Stimulated activated CD8-positive, alpha-beta memory T cell treated with anti-CD3 and anti-CD28 coated beads, Interleukin-4, amount 100 ng/mL, for 48 hours (primary cell): Measurements from ENCODE around the gene RPRML.
"Not testable (repeated sequence)": the region's sequence is repeated elsewhere in the genome, so short reads cannot be mapped to it uniquely, and the experiment has no call there.

Experiments
- DNase-seq: peaks from one replicate; pipeline ENCODE4 v3.0.0-alpha.2; 2020

The RPRML gene

DNA sequence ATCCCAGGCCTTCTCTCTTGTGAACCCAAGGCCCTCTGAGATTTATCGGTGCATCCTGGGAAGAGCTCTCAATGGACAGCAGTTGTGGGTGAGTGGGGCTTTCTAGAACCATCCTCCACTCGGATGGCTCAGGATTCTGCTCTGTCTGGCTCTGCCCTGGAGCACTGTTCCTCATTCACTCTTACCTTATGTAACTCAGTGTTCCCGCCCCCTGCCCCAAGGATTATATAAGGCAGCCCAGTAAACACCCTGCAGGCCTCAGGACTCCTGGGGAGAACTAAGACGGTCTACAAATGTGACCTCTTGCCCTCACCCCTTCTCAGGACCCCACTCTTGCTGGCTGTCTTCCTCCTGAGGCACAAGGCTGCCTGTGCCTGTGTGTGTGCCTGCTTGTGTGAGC is 3.8 kb downstream of the RPRML start:
- DNase-seq = no peak

DNA sequence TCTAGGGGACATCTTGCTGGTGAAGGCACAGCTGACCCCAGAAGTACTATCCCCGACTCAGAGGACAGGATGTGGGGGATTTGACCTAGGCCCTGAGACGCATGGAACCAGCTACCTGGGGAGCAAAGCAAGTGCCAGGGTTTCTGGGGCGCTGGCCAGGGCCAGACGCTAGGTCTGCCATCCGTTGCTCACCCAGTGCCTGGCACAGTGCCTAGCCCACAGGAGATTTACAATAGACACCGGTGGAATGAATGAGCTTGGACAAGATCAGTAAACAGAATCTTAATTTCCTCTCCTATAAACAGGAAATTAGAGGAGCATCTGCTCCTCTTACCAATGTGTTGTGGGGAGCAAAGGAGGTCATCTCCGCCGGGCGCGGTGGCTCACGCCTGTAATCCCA is 5.0 kb downstream of the RPRML start:
- DNase-seq = no peak

DNA sequence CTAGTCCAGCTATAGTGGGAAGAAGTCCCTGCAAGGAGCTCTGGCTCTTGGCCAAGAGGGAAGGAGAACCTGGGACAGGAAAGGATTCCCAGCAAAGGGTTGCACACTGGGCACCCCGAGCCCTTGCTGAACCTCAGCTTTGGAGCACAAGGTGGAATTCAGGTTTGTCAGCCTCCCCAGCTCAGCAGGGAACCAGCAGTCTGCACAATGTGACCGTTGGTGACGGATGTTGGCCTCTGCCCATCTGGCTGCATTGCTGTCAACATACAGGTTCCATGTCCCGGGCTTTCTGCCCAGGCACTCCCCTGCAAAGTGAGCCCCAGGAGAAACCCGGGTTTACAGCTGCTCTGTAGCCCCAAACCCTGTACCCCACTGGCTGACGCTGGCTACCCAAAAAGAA is 6.7 kb downstream of the RPRML start:
- DNase-seq = no peak

DNA sequence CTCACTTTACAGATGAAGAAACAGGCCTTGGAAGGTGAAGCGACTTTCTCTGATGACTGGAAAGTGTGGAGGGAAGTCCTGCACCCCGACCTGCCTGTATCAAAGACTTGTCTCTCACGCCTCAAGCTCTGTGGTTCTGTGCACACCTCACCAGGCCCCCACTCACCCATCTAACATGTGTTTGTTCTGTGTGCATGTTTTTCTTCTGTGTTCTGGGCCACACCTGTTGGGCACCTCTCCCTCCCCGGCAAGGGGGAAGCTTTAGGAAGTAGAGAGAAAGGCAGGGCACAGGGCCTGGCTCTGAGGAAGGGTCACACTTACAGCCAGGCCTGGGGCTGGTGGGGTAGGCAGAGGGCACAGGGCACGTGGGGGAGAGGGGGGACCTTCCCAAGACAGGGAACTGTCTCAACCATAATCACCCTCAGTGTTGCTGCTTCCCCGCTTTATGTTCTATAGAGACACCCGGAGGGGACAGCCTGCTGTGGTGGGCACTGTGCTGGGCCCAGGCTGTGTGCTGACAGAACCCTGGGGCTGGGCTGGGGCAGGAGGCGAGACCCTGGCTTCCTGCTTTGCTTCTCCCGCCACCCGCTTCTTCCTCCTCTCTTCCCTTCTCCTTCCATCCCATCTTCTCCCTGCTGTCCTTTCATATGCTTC is 7.3 kb downstream of the RPRML start:
- no peak for DNase-seq

DNA sequence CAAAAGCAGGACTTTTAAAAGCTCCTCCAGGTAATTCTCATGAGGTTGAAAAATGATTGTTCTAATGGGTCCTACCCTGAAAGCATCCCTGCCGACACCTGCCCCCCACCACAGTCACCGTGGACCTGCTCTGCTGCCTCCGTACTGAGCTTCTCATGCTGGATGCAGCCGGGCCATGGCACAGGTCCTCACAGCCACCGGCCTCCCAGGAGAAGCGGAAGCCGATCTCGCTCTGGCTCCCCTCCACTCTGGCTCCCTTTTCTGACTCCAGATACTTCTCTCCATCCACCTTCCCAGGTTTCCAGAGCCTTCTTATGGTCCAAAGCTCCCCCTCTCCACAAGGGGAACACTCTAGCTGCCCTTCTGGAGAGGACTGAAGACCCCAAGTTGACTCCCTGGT is 10.2 kb downstream of the RPRML start:
- no peak for DNase-seq

DNA sequence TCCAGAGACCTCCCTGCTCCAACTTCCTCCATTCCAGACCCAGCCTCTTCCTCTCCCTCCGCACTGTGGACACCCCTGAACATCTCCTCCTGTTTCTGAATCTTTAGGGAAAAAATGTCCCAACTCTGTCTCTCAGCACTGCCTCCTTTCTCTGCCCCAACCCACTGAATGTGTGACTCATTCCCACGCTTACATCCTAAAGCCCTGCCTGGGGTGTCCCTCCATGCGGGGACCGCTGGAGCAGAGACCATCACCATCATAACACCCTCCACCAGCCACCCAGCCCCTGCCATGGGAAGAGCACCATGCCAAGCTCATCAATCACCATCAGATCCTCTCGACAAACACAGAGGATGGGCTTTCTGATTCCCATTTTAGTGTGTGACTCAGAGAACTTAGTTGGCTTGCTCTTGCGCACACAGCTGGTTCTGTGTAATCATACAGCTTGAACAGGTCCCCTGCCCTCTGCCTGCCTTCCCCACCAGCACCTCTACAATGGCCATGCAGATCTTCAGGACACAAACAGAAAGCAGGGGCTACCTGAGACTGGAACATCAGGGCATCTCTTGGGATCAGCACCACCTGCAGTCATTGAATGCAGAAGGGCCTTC is 10.7 kb downstream of the RPRML start:
- DNase-seq = no peak

DNA sequence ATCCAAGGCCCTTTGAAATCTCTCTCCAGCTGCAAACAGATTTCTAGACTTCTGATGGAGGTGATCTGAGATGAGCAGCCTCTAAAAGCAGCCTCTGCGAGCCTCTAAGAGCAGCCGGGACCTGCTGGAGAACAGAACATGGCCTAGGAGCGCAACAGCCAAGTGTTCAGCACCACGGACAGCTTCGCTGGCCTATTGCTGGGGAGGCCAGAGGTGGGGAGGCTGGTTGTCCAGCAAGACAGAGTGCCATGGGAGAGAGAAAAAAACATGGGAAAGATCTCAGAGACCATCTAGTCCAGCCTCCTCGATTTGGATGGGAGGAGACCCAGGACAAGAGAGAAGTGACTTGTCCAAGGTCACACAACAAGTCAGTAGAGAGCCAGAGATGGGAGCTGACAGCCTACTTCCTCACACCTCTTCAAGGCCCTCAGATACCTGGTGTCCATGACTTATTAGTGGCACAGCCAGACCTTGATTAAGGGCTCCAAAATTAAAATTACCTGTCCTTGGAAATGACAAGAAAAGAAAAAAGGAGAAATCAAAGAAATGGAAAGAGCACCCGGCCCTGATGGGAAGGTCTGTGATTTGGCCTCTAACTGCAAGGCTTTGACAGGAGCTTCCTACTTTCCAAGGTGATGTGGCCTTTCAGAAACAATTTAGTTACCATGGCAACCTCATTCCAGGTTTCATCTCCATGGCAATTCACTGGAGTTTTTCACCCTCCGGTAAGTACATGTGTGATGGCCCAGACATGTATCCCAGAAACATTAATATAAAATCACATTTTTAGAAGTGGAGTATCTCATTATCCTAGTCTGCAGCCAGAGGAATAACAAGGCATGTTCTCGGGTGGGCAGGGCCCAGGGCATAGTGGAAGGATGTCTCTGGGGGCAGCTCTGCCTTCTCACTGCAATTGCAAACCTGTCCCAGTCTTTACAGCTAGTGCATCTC is 14.5 kb downstream of the RPRML start:
- DNase-seq = no peak

DNA sequence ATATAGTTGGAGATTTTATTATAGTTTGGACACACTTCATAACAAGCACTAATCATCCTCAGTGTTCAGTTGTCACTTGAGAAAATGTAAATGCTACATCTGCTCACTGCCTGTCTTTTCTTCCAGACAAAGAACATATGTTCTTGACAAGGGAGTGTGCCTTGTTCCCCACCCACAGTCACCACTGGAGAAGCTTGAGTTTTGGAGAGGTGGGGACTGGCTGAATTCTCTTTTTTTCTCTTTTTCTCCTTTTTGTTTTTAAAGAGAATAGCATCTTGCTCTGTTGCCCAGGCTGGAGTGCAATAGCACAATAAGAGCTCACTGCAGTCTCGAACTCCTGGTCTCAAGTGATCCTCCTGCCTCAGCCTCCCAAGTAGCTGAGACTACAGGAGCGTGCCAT is 15.5 kb downstream of the RPRML start:
- no peak for DNase-seq

DNA sequence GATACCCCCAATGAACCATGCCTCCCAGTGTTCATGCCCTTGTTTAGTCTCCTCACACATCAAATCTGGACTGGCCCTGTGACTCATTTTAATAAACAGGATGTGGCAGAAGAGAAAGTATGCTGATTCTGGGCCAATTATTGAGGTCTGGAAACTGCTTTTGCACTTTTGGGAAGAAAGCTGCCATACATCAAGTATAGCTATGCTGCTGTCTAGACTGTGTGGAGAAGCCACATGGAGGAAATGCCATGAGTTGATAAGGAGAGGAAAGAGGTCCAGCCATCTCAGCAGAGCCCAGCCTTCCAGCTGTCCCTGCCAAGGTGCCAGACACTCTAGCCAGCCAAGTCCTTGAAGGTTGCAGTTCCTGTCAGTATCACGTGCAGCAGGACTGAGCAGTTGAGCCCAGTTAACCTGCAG is 16.7 kb downstream of the RPRML start:
- no peak for DNase-seq

DNA sequence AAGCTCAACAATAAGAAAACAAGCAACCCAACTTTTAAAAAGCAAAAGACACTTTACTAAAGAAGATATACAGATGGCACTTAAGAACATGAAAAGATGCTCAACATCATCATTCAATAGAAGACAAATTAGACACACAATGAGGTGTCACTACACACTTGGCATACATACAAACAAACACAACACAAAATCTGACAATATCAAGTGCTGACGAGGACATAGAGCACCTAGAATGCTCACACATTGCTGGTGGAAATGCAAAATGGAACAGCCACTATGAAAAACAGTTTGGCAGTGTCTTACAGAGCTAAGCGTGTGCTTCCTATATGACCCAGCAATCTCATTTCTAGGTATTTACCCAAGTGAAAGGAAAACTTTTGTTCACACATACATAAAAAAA is 18.9 kb downstream of the RPRML start:
- DNase-seq = no peak

DNA sequence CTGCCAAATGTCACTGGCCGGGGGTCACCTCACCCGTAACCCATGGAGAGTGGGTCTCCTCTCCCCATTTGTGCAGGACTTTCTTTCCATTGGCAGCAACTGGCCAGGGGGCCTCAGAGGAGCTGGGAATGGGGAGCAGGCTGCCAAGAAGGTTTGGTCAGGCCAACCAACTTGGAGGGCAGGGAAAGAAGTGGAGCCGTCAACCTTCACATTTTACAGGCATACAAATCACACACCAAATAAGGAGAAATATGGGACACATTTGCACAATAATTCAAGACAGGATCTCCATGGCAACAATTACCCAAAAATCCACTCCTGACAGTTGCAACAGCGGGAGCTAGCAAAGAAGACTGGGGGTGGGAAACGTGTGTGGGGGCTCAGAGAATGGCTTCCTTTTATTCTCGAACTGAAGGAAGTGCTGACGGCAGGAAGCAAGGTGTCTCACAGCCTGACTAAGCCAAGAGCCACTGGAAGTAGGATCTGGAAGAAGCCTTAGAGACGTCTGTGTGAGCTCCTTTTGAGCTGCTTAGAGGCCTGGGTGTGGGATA is 20.9 kb downstream of the RPRML start:
- no peak for DNase-seq

DNA sequence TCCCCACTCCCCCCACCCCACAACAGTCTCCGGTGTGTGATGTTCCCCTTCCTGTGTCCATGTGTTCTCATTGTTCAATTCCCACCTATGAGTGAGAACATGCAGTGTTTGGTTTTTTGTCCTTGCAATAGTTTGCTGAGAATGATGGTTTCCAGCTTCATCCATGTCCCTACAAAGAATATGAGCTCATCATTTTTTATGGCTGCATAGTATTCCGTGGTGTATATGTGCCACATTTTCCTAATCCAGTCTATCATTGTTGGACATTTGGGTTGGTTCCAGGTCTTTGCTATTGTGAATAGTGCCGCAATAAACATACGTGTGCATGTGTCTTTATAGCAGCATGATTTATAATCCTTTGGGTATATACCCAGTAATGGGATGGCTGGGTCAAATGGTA is 25.9 kb downstream of the RPRML start:
- DNase-seq = not testable (repeated sequence)

DNA sequence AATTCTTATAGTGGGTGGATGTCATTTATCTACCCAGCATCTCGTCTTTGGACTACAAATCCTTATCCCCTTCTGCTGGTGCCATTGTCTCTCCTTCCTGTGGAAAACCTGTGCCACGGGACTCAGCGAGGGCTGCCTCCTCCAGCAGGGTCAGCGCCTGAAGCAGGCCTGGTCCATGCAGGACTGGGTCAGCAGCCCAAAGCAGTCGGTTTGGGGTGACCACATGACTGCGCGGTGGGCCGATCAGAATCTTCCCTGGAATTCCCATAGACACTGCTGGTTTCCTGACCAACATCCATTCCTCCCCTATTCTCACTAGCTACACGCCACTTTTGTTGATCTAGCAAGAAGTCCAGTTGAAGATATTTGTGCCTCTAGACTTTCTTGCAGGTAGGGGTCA is 26.9 kb downstream of the RPRML start:
- DNase-seq = no peak

DNA sequence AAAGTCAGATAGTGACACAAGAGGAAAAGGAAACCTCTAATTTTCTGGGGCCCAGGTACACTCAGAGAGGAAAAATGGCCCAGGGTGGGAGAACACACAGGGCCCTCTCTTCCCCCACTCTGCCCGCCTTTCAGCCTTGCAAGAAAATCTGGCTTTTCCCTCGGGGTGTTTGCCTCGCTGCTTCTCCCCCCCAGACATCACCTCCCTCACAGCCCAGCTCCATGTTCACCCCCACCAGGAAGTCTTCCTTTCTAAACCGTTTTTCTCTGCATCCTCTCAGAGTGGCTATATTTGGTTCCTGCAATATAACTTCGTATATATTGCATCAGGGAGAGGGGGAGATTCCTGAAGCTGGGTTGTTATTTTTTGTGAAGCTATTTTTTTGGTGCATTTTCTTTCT is 27.3 kb downstream of the RPRML start:
- no peak for DNase-seq

DNA sequence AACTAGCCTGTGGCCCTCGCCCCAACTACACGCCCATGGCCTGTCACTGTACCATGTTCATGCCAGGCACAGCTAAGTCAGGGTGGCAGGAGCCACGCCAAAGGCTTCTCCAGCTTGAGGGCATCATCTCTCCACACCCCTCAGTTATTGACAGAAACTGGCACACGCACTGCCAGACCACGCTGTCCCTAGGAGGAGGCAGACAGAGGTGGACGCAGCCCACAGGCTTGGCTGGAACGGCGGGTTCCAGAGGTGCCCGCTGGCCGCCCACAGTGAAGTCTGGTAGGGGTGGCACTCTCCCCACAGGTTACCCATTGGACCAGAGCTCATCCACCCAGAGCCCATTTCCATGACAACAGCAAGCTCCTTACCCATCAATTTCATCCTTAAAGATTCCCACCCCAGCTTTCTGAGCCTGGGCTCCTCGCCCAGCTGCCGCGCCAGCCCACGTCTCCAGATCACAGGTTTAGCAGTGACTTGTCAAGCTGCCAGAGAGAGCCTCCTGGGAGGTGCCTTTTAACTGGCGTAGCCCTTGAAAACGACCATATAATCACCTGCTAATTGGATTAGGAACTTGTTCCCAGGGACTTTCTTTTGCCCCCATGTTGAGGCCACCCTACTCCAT is 27.9 kb downstream of the RPRML start:
- DNase-seq = no peak

DNA sequence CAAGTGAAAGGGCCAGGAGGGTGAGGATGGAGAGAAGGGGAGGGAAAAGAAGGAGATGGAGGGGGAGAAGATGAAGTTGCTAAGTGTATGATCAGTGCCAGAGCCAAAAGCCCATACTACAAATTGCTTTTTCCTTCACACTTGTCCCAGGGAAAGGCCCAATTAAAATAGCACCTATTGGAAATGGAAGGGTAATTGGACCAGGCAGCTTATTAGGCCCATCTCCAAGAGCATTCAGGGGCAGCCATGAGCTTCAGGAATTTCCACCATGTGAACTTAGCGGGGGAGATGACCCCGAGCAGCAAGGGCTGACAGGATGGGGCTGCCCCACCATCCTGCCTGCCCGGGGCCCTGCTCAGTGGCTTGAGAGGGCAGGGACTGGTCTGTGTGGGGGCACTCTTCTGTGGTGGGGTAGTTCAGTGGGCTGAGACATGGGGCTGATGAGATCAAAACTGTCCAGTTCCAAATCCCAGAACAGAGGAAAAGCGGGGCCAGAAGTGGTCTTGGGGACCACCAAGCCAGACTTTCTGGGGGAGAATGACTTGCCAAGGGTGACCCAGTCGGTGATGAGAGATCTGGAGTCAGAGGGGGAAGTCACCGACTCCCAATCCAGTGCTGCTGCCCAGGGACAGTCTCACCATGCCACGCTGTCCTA is 28.6 kb downstream of the RPRML start:
- DNase-seq = no peak

DNA sequence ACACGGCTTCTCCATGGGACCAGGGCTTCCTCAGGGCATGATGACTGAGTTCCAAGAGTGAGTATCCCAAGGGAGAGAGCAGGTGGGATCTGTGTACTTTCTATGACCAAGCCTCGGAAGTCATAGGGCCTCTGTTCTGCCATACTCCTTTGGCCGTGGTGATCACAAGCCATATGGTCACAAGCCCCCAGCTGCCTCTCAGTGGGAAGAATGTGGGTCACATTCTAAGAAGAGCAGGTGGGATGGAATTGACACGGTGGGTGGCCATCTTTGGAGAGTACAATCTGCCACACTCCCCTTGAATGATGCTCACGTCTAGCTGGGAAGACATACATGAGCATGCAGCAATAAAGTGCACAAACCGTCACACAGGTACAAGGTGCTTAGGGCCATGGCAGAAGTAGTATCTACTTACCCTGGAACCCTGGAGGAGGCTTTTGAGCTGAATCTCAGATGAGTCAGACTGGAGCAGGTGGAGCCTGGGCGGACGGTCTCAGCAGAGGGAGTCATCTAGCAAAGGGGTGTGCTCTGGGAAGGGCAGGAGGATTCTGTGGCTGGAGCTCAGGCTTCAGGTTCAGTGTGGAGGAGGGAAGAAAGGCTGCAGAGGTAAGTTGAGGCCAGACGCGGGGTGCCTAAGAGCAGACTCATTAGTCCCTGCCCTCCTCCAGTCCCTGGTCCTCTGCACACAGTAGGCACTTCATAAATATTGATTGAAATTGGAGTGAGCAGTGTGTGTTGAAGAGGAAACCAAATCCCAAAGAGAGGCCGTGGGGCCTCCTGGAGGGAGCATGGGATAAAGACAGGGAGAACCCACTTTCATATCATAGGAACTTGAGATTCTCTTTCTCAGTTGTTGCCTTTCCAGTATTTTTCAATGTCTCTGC is 29.5 kb downstream of the RPRML start:
- no peak for DNase-seq

DNA sequence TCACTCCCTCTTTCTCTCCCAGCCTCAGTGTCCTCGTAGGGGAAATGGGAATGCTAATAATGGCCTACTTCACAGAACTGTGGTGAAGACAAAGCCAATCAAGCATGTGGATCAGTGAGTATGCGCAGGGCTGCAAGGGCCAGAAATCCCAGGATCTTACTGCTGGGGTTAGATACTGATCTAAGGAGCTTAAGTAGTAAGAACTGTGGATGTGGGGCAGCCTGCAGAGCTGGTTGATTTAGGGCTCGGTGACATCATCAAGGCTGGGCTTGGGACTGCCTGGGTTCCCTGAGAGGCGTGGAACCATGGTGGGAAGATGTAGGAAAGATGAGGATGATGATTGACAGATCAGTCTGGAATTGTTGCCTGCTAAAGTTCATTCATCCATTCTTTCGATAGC is 30.5 kb downstream of the RPRML start:
- no peak for DNase-seq

DNA sequence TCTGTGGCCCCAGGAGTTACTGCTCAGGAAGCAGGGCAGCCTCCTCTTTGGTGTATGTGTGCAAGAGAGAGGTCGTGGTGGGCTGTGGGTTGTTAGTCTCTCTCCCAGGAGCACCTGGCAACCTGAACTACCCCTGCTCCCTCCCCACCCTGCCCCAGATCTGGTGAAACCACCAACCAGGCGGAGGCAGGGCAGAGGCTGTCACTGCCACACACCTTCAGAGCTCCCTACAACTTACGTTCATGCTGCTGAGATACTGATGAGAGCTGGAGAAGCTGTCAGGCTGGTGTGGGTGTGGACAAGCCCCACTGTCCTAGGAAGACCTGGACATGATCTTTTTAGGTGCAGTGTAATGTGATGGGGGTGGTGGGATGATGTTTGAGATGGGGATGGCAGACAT is 31.8 kb downstream of the RPRML start:
- DNase-seq = no peak

DNA sequence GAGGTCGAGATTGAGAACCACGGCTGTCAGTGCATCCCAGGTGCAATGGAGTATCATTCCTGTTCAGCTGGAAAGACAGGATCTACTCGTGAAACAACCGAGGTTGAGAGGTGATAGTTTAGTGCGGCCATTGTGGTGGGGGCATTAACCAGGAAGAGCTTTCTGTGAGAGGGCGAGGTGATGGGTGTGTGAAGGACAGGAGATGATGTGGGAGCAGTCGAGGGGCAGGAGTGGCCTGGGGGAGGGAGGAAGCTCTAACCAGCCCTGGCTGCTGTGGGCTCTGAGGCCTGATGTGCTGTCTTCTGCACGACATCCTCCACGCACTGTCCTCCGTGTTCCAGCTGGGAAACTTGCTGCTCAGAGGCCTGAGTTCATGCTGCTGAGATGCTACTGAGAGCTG is 34.1 kb downstream of the RPRML start:
- DNase-seq = no peak

DNA sequence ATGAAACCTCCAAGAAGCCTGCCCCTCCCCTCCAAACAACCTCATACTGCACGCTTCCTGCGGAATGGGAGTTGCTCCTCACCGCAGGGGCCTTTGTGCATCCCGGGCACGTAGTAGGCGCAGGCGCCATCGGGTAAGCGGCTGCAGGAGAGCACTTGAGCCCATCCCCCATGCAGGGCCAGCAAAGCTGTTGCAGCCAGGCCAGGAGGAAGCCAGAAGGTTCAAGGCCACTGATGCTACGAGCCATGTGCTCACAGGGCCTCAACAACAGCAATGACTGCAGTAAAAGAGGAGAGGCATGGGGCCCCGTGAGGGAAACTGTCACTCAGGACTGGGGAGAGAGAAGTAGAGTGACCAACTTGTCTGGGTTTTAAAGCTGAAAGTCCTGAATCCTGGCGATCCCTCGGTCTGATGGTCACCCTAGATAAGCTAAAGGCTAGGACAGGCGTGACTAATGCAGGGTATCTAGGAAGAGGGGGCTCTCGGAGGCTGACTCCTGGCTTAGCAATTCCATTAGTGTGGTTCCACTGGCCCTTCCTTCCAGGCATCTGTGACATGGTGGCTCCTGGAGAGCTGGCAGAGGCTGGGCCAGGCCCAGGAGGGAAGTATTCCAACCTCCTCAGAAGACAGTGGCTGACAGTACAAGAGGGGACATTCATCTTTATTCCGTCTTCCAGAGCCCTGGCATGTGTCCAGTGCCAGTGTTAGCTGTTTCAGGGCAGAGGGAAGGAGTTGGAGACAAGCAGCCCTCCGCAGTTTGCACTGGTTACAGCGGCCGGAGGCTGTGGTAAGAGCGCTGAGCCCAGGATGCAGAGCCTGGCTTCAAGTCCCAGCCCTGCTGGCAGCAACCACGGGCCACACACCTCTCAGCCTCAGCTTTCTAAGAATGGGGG is 35.3 kb downstream of the RPRML start:
- peak; percentile 36 for DNase-seq
